Upper lobe of left lung (tissue), 6 donors: ENCODE data around the gene AQP3. TPM values are rescaled to one million over a fixed set of nuclear protein-coding genes. Genes with fewer than 3 reads are reported as not detected.

Source experiments
- ATAC-seq, 2 donors: fragments of 200-7000 bp; cut with Tn5 transposase; one replicate each; pipeline ENCODE4 v1.9.1; 2022; ENCODE audit warnings: mild to moderate bottlenecking in 2 of 2, moderate library complexity in 2 of 2; ENCODE audit not compliant: low FRiP score in 2 of 2
- DNase-seq, 2 donors: peaks; one replicate each; pipeline ENCODE4 v3.0.0-alpha.2; 2019 to 2020
- H3K27ac ChIP-seq, 4 donors: fragments of 200-600 bp; sonication (generic); one replicate each; pipeline ENCODE4 v1.5.1; 2016 to 2019
- H3K27me3 ChIP-seq, 4 donors: fragments of 200-600 bp; sonication (generic); one replicate each; pipeline ENCODE4 v1.5.1; 2017 to 2019
- H3K36me3 ChIP-seq, 4 donors: fragments of 200-600 bp; sonication (generic); one replicate each; pipeline ENCODE4 v1.5.1; 2016 to 2019
- H3K4me1 ChIP-seq, 4 donors: fragments of 200-600 bp; sonication (generic); one replicate each; pipeline ENCODE4 v1.5.1; 2018 to 2019
- H3K4me3 ChIP-seq, 4 donors: fragments of 200-600 bp; sonication (generic); one replicate each; pipeline ENCODE4 v1.5.1; 2017 to 2019; ENCODE audit warnings: mild to moderate bottlenecking in 2 of 4, moderate library complexity in 1 of 4
- H3K9me3 ChIP-seq, 4 donors: fragments of 200-600 bp; sonication (generic); one replicate each; pipeline ENCODE4 v1.5.1; 2018 to 2019
- CTCF ChIP-seq, 6 experiments: fragments of 450-650 bp in 4 of 6; fragments of 200-600 bp in 2 of 6; sonication (generic) in 2 of 6; IDR thresholded peaks; one replicate each; pipeline ENCODE4 v1.5.1; 2016 to 2019; ENCODE audit warnings: antibody characterized with exemption in 6 of 6
- EP300 ChIP-seq, 4 donors: sonication (generic); formaldehyde crosslinking; IDR thresholded peaks; one replicate each; pipeline ENCODE4 v1.5.1; 2017; ENCODE audit warnings: antibody characterized with exemption in 4 of 4, control low read depth in 2 of 4
- POLR2A ChIP-seq, 4 donors: fragments of 450-650 bp; IDR thresholded peaks; one replicate each; pipeline ENCODE4 v1.5.1; 2016 to 2017; ENCODE audit warnings: antibody characterized with exemption in 4 of 4, mild to moderate bottlenecking in 2 of 4
- POLR2AphosphoS5 ChIP-seq, 2 donors: sonication (generic); formaldehyde crosslinking; IDR thresholded peaks; one replicate each; pipeline ENCODE4 v1.5.1; 2017; ENCODE audit warnings: antibody characterized with exemption in 2 of 2
- WGBS, 2 donors: methylation state at CpG; one replicate each; pipeline ENCODE4 v1.1.5; 2017 to 2018; 5-methylcytosine and 5-hydroxymethylcytosine counted together
- total RNA-seq, 6 donors: library from RNA; depleted of rRNA in 4 of 6; stranded (reverse); fragments of >200 nt in 4 of 6; gene quantifications; one replicate each; pipeline versions ENCODE4 v1.1.0 to v1.2.1, GENCODE V29; 2016 to 2021
- donor health status: DM: no; HTN: no; CAD: no; lungs with moderate emphysema.
- donor health status: DM: no; HTN: yes; CAD: no; lungs with severe emphysema.

AQP3 gene
- total RNA-seq, 6 donors from 2014 or later, result 62.5 to 468 (median 201) TPM

- TF ChIP-seq CTCF (IDR thresholded peaks at IDR 0.05) (no peak), POLR2AphosphoS5 (IDR thresholded peaks at IDR 0.05) (no peak), EP300 (IDR thresholded peaks at IDR 0.05) (no peak), POLR2A (IDR thresholded peaks at IDR 0.05) (no peak)
- 87 to 100% methylated on average over 1 to 7 of the region's 7 CpGs for WGBS, 2 donors
- Histone ChIP-seq H3K9me3 (no peaks in the 10 kb centered on the region), H3K4me1 (peaks cover 8 to 14% (median 10%) of the 10 kb centered on the region in 4 donors), H3K27me3 (no peaks in the 10 kb centered on the region), H3K27ac (no peak overlapping the region), H3K4me3 (no peak overlapping the region), H3K36me3 (peaks cover 48 to 97% (median 89%) of the 10 kb centered on the region in 4 donors)
- ATAC-seq, result no peak
- peak in 1 of 2 donors; percentile 41 for DNase-seq
Observed at GRCh38 chr9:33467526-33467925, 20.1 kb upstream of the AQP3 start.

GRCh38 chr9:33466565-33467495 lies 19.4 kb upstream of the AQP3 start:
- ATAC-seq (peak; percentile 59 to 76), DNase-seq (peak; percentile 74 to 94)
- peak; percentile 92 to 97 (median 94) for TF ChIP-seq CTCF (IDR thresholded peaks at IDR 0.05)
- TF ChIP-seq POLR2A (IDR thresholded peaks at IDR 0.05), result no peak
- Histone ChIP-seq H3K36me3 (peaks cover 53 to 99% (median 94%) of the 10 kb centered on the region in 4 donors), H3K4me3 (no peak overlapping the region), H3K9me3 (no peaks in the 10 kb centered on the region), H3K27ac (peak overlapping the region in 1 of 4 donors; percentile 12), H3K4me1 (peaks cover under 1 to 7% (median 3%) of the 10 kb centered on the region in 4 donors), H3K27me3 (no peaks in the 10 kb centered on the region)
- WGBS, 2 donors, result 77 to 83% methylated on average over 11 to 24 of the region's 24 CpGs

DNA sequence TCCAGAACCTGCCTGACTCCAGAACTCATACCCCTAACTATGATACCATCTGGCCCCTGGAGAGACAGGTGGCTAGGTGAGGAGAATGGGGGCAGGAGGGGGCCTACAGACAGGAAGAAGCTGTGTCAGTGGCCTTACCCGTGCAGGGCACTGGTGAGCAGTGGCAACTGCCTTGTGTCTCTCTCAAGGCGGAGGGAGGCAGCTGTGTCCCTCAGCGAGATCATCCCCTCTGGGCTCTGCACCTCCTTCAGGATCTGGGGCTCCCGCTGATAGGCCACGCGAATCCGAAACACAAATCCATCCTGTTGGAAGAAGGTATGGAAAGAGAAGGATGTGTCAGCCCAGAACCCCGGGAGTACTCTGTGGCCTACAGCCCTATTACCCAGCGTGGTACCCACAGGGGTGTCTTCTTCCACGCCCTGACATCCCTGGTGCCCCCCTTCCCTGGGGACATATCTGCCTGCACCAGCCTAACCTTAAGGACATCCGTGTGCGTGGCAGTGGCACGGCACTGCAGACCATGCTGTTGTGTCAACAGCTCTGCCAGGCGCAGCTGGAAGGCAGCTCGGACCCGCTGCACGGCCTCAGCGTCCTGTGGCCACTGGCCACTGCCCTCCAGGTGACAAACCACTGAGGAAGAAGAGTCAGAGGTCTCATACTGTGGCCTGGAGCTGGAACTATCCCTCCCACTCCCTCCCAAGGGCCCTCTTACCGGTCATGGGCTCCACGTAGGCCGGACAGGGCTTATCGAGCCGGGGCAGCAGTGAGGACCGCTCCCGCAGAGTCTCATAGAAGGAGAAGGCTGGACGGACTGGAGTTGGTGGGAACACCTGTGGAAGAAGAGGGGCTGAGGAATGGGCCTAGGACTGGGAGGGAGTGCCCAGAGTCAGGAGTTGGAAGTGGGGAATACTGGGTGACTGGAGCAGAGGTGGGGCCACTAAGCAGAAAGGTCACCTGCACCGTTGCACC lies 18.5 kb upstream of the AQP3 start:
- no peak for ATAC-seq
- Histone ChIP-seq H3K27me3 (no peaks in the 10 kb centered on the region), H3K4me1 (no peaks in the 10 kb centered on the region), H3K36me3 (peaks cover 55 to 98% (median 91%) of the 10 kb centered on the region in 4 donors), H3K9me3 (no peaks in the 10 kb centered on the region), H3K27ac (peak overlapping the region in 1 of 4 donors; percentile 12), H3K4me3 (no peak overlapping the region)
- 94 to 97% methylated on average over 15 to 24 of the region's 27 CpGs for WGBS, 2 donors
- TF ChIP-seq EP300 (IDR thresholded peaks at IDR 0.05), result no peak
- no peak for TF ChIP-seq POLR2A (IDR thresholded peaks at IDR 0.05)
- TF ChIP-seq CTCF (IDR thresholded peaks at IDR 0.05), result no peak
- TF ChIP-seq POLR2AphosphoS5 (IDR thresholded peaks at IDR 0.05), result no peak
- peak in 1 of 2 donors; percentile 67 for DNase-seq

DNA sequence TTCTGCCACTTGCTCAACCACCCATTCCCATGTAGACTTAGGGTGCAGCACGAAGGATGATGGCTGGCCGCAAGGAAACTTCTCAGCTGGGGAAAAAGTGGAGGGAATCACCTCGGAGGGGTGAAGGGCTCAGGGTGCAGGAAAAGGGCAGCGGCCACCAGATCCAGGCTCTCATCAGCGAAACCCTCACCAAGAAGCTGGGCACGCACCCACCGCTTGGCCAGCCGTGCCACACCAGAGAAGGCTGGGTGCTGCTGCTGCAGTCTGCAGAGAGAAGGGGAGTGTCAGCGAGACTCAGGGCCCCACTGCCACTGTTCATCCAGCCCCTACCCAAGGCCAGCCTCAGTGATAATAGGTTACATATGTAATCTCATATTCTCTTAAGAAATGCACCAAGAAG lies 17.7 kb upstream of the AQP3 start:
- H3K36me3 ChIP-seq, result peaks cover 54 to 96% (median 87%) of the 10 kb centered on the region in 4 donors
- no peak for ATAC-seq
- WGBS, 2 donors, result 93 to 96% methylated on average over 8 to 9 of the region's 9 CpGs
- no peak overlapping the region for H3K4me3 ChIP-seq
- DNase-seq, result no peak
- H3K9me3 ChIP-seq, result no peaks in the 10 kb centered on the region
- H3K4me1 ChIP-seq, result no peaks in the 10 kb centered on the region
- H3K27me3 ChIP-seq, result no peaks in the 10 kb centered on the region
- no peak overlapping the region for H3K27ac ChIP-seq
- TF ChIP-seq CTCF (IDR thresholded peaks at IDR 0.05), result no peak
- no peak for TF ChIP-seq EP300 (IDR thresholded peaks at IDR 0.05)
- TF ChIP-seq POLR2A (IDR thresholded peaks at IDR 0.05), result no peak
- no peak for TF ChIP-seq POLR2AphosphoS5 (IDR thresholded peaks at IDR 0.05)
